Medulla oblongata (tissue), 1 donor: Measurements from ENCODE around the gene LTBP1.

ENCODE experiments used
- DNase-seq: peaks from one replicate; pipeline ENCODE4 v3.0.0-alpha.2; 2015; ENCODE audit errors: extremely low spot score

LTBP1 gene

GRCh38 chr2:33267756-33268155 lies 321.0 kb downstream of the LTBP1 start:
- DNase-seq = no peak

GRCh38 chr2:33268246-33268831 lies 321.6 kb downstream of the LTBP1 start:
- DNase-seq = no peak

- DNase-seq = no peak
Measured at GRCh38 chr2:33272001-33272400, 325.2 kb downstream of the LTBP1 start.

- no peak for DNase-seq
Measured at GRCh38 chr2:33273479-33273878, 326.7 kb downstream of the LTBP1 start.

- no peak for DNase-seq
Measured at GRCh38 chr2:33274524-33274923, 327.8 kb downstream of the LTBP1 start.

- no peak for DNase-seq
Measured at GRCh38 chr2:33275689-33276444, 329.1 kb downstream of the LTBP1 start.

GRCh38 chr2:33277002-33277426 lies 330.3 kb downstream of the LTBP1 start:
- DNase-seq = no peak

- DNase-seq = peak; percentile 23
Measured at GRCh38 chr2:33278245-33278943, 331.6 kb downstream of the LTBP1 start.

GRCh38 chr2:33284287-33284686 lies 337.5 kb downstream of the LTBP1 start:
- no peak for DNase-seq

- DNase-seq = no peak
Measured at GRCh38 chr2:33287507-33288005, 340.8 kb downstream of the LTBP1 start.

GRCh38 chr2:33288011-33288410 lies 341.3 kb downstream of the LTBP1 start:
- DNase-seq = no peak

- DNase-seq = no peak
Measured at GRCh38 chr2:33289961-33290360, 343.2 kb downstream of the LTBP1 start.

GRCh38 chr2:33291278-33292013 lies 344.7 kb downstream of the LTBP1 start:
- peak; percentile 30 for DNase-seq

- DNase-seq = no peak
Measured at GRCh38 chr2:33292063-33292462, 345.3 kb downstream of the LTBP1 start.

GRCh38 chr2:33292981-33293595 lies 346.3 kb downstream of the LTBP1 start:
- no peak for DNase-seq

- DNase-seq = no peak
Measured at GRCh38 chr2:33298233-33298632, 351.5 kb downstream of the LTBP1 start.

- no peak for DNase-seq
Measured at GRCh38 chr2:33301355-33301754, 354.6 kb downstream of the LTBP1 start.

- no peak for DNase-seq
Measured at GRCh38 chr2:33302348-33302747, 355.6 kb downstream of the LTBP1 start.

GRCh38 chr2:33304032-33304864 lies 357.5 kb downstream of the LTBP1 start:
- no peak for DNase-seq

- DNase-seq = no peak
Measured at GRCh38 chr2:33307659-33308270, 361.0 kb downstream of the LTBP1 start.
